ENCODE results near the gene PCDHGC5.

The PCDHGC5 gene

GRCh38 chr5:141534492-141535213, 45.8 kb downstream of the PCDHGC5 start:
- no peak for DNase-seq
